HG03432 (cell line): ENCODE results near the gene ARSB.
"Not testable (repeated sequence)": the region's sequence is repeated elsewhere in the genome, so short reads cannot be mapped to it uniquely, and the experiment has no call there.

Source experiments
- ATAC-seq: cut with Tn5 transposase; IDR thresholded peaks from one replicate; pipeline ENCODE4 v1.9.1; 2021; ENCODE audit warnings: mild to moderate bottlenecking, moderate library complexity; ENCODE audit not compliant: unreplicated experiment

Gene ARSB

GRCh38 chr5:78785454-78785853, 199.7 kb downstream of the ARSB start:
- ATAC-seq: no peak

- ATAC-seq: no peak
Observed at GRCh38 chr5:78783434-78784130, 201.5 kb downstream of the ARSB start.

DNA sequence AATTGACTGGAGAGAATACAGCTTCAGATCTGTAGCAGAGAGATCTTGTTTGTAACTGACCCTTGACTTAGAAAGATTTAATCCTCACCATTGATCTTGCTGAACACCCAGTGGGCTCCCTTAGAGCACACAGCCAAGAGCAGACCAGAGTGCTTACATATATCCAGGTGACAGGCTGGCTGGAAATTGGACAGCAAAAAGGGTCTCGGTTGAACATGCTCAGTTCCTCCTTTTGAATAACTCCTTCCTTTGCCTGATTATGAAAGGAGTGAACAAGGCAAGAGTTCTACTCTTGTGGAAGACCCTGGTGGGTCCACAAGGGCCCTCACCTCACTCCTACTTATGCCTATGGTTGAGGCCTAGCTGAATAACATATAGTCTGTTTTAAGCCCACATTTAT, 202.4 kb downstream of the ARSB start:
- no peak for ATAC-seq

- ATAC-seq: no peak
Observed at GRCh38 chr5:78781611-78782286, 203.4 kb downstream of the ARSB start.

GRCh38 chr5:78779771-78780616, 205.1 kb downstream of the ARSB start:
- ATAC-seq: no peak

DNA sequence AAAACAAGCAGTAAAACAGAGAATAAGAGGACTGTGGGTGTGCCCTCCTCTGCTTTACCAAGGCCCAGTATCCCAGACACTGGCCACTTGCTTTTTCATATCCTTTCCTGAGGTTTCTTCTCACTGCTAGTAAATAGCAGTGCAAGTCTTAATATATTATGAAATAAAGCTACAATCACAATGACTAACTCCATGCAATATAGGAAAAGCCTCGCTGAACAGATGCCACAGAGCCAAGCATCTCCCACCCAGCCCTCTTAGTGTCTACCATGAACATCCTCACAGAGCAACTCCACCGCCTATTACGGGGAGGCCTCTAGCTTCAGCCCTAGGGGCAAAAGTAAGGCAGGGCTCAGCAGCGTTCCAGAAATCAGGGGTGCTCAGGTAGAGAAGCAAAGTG, 205.8 kb downstream of the ARSB start:
- ATAC-seq: no peak

- no peak for ATAC-seq
Observed at GRCh38 chr5:78778538-78778937, 206.6 kb downstream of the ARSB start.

DNA sequence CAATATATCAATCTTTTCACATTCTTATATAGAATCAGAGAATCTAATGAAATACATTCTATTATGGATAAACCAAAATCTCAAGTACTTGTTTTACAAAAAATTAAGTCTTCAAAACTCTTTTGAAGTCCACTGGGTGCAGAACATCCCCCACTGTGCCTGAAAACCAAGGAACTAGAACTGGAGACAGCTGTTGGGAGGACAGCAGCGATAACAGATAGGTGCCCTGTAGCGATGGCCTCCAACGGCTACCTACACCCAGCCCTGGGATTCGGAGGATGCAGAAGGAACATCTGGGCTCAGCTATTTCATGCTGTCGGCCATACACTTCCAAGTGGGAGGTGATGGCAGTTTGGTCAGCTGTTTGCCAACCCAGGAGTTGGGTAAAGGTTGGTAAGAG, 207.2 kb downstream of the ARSB start:
- no peak for ATAC-seq

DNA sequence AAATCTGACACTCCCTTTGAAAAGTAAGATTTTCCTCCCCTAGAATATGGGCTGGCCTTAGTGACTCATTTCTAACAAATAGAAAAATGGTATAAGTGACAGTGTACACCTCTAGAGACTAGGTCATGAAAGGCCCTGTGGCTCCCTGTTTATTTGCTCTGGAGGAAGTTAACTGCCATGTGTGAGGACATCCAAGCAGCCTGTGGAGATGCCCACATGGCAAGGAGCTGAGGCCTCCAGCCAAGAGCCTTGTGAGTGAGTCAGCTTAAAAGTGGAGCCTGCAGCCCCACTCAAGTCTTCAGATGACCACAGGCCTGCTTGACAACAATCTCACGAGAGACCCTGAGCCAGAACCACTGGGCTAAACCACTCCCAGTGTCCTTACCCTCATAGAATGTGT, 208.5 kb downstream of the ARSB start:
- no peak for ATAC-seq

- ATAC-seq: no peak
Observed at GRCh38 chr5:78773655-78774054, 211.5 kb downstream of the ARSB start.

DNA sequence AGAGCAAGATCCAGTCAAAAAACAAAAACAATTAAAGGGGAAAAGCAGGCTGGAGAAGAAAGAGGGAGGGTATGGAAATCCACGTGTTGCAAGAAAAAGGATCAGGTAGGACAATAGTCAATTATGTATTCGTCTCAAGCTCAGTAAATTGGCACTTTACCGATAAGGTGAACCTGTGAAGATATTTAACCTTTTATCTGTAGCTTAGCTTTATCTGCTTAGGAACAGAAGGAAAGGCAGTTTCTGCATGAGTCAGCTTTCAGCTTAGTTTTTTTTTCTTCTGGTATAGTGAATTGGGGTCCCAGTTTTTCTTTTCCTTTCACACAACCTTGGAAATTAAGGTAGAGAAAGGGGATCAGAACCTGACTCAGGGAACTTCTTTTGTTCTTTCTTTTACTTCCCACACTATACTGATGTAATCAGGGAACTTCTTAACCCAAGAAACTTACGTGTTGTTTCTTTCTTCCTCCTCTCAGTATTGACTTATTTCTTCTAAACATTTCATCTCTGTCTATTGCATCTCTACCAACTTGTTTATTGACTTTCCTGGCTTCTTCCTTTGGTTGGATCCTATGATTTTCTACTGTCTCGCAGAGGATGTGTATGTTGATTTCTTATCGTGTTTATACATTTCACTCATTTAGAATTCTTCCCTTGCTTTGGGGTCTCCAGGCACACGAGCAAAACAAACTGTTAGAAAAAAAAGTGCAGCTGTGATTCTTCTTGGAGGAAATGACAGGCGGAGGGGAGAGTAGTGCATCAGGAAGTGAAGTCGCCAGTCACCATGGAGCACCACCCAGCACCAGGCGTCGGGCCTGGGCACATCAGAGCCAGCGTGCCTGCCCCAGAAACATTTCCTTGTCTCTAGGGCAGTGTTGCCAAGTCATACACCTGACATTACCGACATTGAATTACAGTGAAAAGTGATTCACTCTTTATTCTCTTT, 213.6 kb downstream of the ARSB start:
- no peak for ATAC-seq

DNA sequence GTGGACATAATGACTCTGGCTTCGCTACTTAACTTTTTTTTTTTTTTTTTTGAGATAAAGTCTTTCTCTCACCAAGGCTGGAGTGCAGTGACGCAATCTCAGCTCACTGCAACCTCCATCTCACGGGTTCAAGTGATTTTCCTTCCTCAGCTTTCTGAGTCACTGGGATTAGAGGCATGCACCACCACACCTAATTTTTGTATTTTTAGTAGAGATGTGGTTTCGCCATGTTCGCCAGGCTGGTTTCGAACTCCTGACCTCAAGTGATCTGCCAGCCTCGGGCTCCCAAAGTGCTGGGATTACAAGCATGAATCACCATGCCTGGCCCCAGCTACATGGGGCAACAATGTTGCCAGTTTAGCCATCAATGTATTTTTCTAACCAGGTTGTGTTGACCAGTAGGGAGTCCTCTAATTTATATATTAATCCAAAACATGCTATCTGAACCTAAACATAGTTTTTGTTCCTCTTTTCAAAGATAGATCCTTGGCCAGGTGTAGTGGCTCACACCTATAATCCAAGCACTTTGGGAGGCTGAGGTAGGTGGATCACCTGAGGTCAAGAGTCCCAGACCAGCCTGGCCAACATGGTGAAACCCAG, 216.2 kb downstream of the ARSB start:
- no peak for ATAC-seq

DNA sequence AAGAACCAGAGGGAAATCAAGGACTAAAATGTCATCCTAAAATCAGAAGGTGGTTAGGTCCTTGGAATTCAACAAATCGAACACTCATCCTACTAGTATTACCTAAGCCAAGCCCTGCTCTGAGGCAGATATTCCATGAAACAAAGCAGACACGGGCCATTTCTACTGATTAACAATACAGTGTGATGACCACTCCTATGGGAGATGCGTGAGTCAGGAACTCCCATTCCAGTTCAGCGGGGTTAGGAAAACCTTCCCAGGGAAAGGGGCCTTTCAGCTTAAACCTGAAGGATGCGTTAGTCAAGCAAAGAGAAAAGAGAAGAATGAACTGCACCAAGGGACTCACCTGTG, 218.7 kb downstream of the ARSB start:
- ATAC-seq: no peak

- ATAC-seq: no peak
Observed at GRCh38 chr5:78765756-78766411, 219.2 kb downstream of the ARSB start.

- no peak for ATAC-seq
Observed at GRCh38 chr5:78765116-78765515, 220.0 kb downstream of the ARSB start.

DNA sequence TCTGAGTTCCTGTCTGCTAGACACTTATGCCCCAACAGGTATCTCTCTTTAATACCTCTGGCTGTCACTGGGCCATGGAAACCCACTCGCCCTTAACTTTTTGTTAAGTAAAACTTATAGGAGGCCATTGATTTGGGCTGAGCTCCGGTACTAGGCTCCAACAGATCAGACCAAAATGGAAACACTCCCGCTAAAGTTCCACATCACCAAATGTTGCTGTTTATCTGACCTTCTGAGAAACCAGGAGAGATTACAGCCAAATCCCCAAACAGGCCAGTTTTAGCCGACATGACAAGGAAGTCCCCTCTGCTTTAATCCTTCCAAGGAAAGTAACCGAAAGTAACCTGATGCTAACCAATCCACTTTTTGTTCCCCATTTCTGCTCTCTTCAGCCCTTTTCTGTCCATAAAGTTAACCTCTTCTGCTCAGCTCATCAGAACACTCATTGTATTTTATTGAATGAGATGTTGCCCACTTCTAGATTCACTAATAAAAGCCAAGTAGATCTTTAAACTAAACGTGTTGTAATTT, 221.4 kb downstream of the ARSB start:
- ATAC-seq: no peak

DNA sequence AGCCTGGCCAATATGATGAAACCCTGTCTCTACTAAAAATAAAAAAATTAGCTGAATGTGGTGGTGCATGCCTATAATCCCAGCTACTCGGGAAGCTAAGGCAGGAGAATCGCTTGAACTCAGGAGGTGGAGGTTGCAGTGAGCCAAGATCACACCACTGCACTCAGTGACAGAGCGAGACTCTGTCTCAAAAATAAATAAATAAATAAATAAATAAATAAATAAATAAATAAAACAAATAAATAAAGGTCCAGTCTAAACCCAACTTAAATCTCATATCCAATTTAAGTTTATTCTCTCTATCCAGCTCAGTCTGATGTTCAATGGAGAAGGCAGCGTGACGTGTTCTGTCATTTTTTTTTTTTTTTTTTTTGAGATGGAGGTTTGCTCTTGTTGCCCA, 222.4 kb downstream of the ARSB start:
- ATAC-seq: not testable (repeated sequence)

DNA sequence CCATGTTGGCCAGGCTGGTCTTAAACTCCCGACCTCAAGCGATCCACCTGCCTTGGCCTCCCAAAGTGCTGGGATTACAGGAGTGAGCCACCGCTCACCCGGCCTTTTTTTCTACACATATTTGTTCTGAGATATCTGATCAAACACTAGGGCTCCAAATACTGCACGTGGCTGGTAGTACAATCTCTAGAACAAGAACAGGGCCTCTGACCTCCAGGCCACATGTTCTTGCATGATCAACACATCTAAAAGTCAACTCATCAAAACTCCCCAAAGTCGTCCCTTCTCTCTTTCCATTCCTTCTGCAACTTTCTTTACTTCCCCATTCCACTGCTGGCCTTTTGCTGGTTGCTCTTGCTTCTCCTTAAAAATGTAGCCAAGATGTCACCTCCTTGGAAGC, 223.3 kb downstream of the ARSB start:
- ATAC-seq: no peak

- ATAC-seq: no peak
Observed at GRCh38 chr5:78760770-78761169, 224.3 kb downstream of the ARSB start.

GRCh38 chr5:78760366-78760765, 224.7 kb downstream of the ARSB start:
- no peak for ATAC-seq
